ENCODE measurements around the gene GPR137. TPM values are rescaled to one million over a fixed set of nuclear protein-coding genes. Genes with fewer than 3 reads are reported as not detected.

Gene GPR137
- total RNA-seq, 1 experiment from 2014 or later: 24.4 TPM

DNA sequence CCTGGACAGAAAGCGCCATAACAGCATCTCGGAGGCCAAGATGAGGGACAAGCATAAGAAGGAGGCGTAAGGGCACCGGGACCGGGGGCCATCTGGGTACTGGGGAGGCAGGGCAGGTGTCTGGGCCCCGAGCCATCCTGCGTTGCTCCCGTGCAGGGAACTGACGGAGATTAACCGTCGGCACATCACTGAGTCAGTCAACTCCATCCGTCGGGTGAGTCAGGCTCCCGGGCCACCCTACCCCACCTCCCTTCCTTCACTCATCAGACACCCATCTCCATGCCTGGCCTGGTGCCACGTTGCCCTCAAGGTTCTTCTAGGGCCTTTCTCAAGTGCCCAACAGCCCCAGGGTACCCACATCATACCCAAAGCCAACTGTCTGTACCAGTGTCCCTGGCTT is 19.3 kb upstream of the GPR137 start:
- RAD21 ChIA-PET (ENCODE audit: low non-redundant PET in 1 of 2, low total read pairs in 2 of 2, uncharacterized antibody in 2 of 2, unreplicated experiment in 2 of 2): no interaction called here
- no peaks in the 10 kb centered on the region for H3K9me2 ChIP-seq (ENCODE audit: insufficient read depth)
- no peak overlapping the region; the same call in 1 of the 2 replicates for H3K27ac ChIP-seq (ENCODE audit: low read depth, low read length)
- H3K4me1 ChIP-seq (ENCODE audit: control insufficient read depth in 1 of 2, insufficient read depth in 2 of 2, low read length in 2 of 2): peaks cover 13 to 25% of the 10 kb centered on the region in 2 experiments; a peak in 3 of 4 replicates
- H3K4me2 ChIP-seq (ENCODE audit: low read length): no peak overlapping the region
- H3K27me3 ChIP-seq (ENCODE audit: insufficient read depth, low read length): no peaks in the 10 kb centered on the region
- TF ChIP-seq SIN3A (IDR thresholded peaks at IDR 0.05; ENCODE audit: low read depth) (no peak), CEBPB (IDR thresholded peaks at IDR 0.05; ENCODE audit: low read depth) (no peak), RAD21 (IDR thresholded peaks at IDR 0.05; ENCODE audit: low read depth) (no peak), CBX3 (IDR thresholded peaks at IDR 0.05; ENCODE audit: low read depth) (no peak), SP1 (IDR thresholded peaks at IDR 0.05; ENCODE audit: low read depth) (no peak), EZH2phosphoT487 (IDR thresholded peaks at IDR 0.05; ENCODE audit: borderline replicate concordance) (no peak), FOSL1 (IDR thresholded peaks at IDR 0.05; ENCODE audit: low read depth) (no peak), POLR2A (IDR thresholded peaks at IDR 0.05; ENCODE audit: borderline replicate concordance, extremely low read depth, insufficient read depth, insufficient read length) (no peak), ZNF274 (IDR thresholded peaks at IDR 0.05; ENCODE audit: low read depth, low read length) (no peak), SRF (IDR thresholded peaks at IDR 0.05; ENCODE audit: low read depth) (no peak), YY1 (IDR thresholded peaks at IDR 0.05; ENCODE audit: extremely low read depth, insufficient replicate concordance, low read depth, low read length) (no peak), CTCF (IDR thresholded peaks at IDR 0.05 in 2 of 3, conservative IDR thresholded peaks at IDR 0.05 in 1 of 3; ENCODE audit: borderline replicate concordance in 1 of 3, insufficient read depth in 1 of 3, low read depth in 2 of 3, low read length in 2 of 3) (no peak)
- peaks cover 5 to 34% of the 10 kb centered on the region in 2 experiments; a peak in 2 of 4 replicates for H3K36me3 ChIP-seq (ENCODE audit: control insufficient read depth in 1 of 2, insufficient read depth in 2 of 2, low read length in 2 of 2)
- no peak overlapping the region for H3K4me3 ChIP-seq (replicated peaks in 1 of 2; ENCODE audit: low read depth in 1 of 2, low read length in 2 of 2)
- no TSS peak for BruUV-seq (replicated peaks)
- DNase-seq (ENCODE audit: low read depth, low spot score) (no peak), ATAC-seq (no peak)
- no peaks in the 10 kb centered on the region; the same call in 1 of the 2 replicates for H3K79me2 ChIP-seq (ENCODE audit: insufficient read depth, low read length)
- no peaks in the 10 kb centered on the region for H3K9me3 ChIP-seq (ENCODE audit: control insufficient read depth in 1 of 2, insufficient read depth in 1 of 2, low read depth in 1 of 2, low read length in 2 of 2)
- intact Hi-C loops (cut with micrococcal nuclease): no loop called here
- POLR2A ChIA-PET: interaction anchor here (1.7 kb wide), 1 partner anchor 25 kb away, joined by 5 read pairs; the partner anchor contains the start of gene FKBP2
- H4K20me1 ChIP-seq (ENCODE audit: insufficient read depth): no peaks in the 10 kb centered on the region
- CTCF ChIA-PET: no interaction called here
- no peak overlapping the region for H3K9ac ChIP-seq (ENCODE audit: low read length)
- no peak overlapping the region for H2AFZ ChIP-seq (ENCODE audit: low read depth, low read length, poor library complexity, severe bottlenecking)

Measured in HCT116 (cell line).